Sigmoid colon (tissue), 7 donors: ENCODE results near the gene FHAD1. TPM values are rescaled to one million over a fixed set of nuclear protein-coding genes. Genes with fewer than 3 reads are reported as not detected.

Experiments
- DNase-seq: peaks from one replicate; pipeline ENCODE4 v3.0.0-alpha.2; 2019
- H3K27ac ChIP-seq, 4 donors: fragments of 200-600 bp; sonication (generic); one replicate each; pipeline ENCODE4 v1.5.1; 2016 to 2019; ENCODE audit warnings: mild to moderate bottlenecking in 1 of 4
- H3K27me3 ChIP-seq, 3 donors: fragments of 200-600 bp; sonication (generic); one replicate each; pipeline ENCODE4 v1.5.1; 2019; ENCODE audit warnings: mild to moderate bottlenecking in 1 of 3
- H3K36me3 ChIP-seq, 4 donors: fragments of 200-600 bp; sonication (generic); one replicate each; pipeline ENCODE4 v1.5.1; 2016 to 2019
- H3K4me1 ChIP-seq, 4 donors: fragments of 200-600 bp; sonication (generic); one replicate each; pipeline ENCODE4 v1.5.1; 2017 to 2019
- H3K4me3 ChIP-seq, 4 donors: fragments of 200-600 bp; sonication (generic); one replicate each; pipeline ENCODE4 v1.5.1; 2017 to 2019; ENCODE audit warnings: mild to moderate bottlenecking in 2 of 4, moderate library complexity in 1 of 4
- H3K9me3 ChIP-seq, 4 donors: fragments of 200-600 bp in 3 of 4; sonication (generic) in 3 of 4; one replicate each; pipeline versions ENCODE4 v1.5.1 to v1.6.1; 2013 to 2019
- CTCF ChIP-seq, 4 experiments: fragments of 450-650 bp in 3 of 4; fragments of 200-600 bp in 1 of 4; IDR thresholded peaks; one replicate each; pipeline ENCODE4 v1.5.1; 2016 to 2019; ENCODE audit warnings: antibody characterized with exemption in 4 of 4, mild to moderate bottlenecking in 3 of 4, moderate library complexity in 2 of 4
- EP300 ChIP-seq, 4 donors: sonication (generic); formaldehyde crosslinking; IDR thresholded peaks; one replicate each; pipeline ENCODE4 v1.6.1; 2017; ENCODE audit warnings: antibody characterized with exemption in 4 of 4
- POLR2A ChIP-seq, 2 donors: fragments of 450-650 bp; IDR thresholded peaks; one replicate each; pipeline ENCODE4 v1.6.1; 2016; ENCODE audit warnings: antibody characterized with exemption in 2 of 2, mild to moderate bottlenecking in 2 of 2, moderate library complexity in 2 of 2
- POLR2AphosphoS5 ChIP-seq, 4 donors: sonication (generic); formaldehyde crosslinking; IDR thresholded peaks; one replicate each; pipeline ENCODE4 v1.6.1; 2017; ENCODE audit warnings: antibody characterized with exemption in 4 of 4
- WGBS, 2 donors: extraction: QIAGEN DNeasy Blood & Tissue Kit; methylation state at CpG; one replicate each; pipeline ENCODE4 v1.1.7; 2013; 5-methylcytosine and 5-hydroxymethylcytosine counted together
- intact Hi-C: fragments of 100-400 bp; cut with DNase I; formaldehyde crosslinking; loops from one replicate; pipeline ENCODE4 v1.15.1; 2023
- polyA plus RNA-seq, 3 donors: library from polyadenylated mRNA; stranded (reverse); fragments of 200-250 nt; gene quantifications; one replicate each; pipeline ENCODE4 v1.2.3, GENCODE V29; 2013
- total RNA-seq, 4 donors: library from RNA; depleted of rRNA; stranded (reverse); fragments of >200 nt; gene quantifications; one replicate each; pipeline ENCODE4 v1.1.0, GENCODE V29; 2016
- donor health status: healthy with polysubstance abuse.
- donor health status: Bipolar disorder and iron deficiency.
- donor health status: healthy.

FHAD1 gene
- total and polyA plus RNA-seq, 7 donors = 0.27 to 1.8 (median 0.92) TPM; not detected in 2

- TF ChIP-seq POLR2A (IDR thresholded peaks at IDR 0.05) (no peak), CTCF (IDR thresholded peaks at IDR 0.05) (no peak)
- peaks cover 0 to 68% (median 50%) of the 10 kb centered on the region in 4 donors for H3K4me1 ChIP-seq
Measured at GRCh38 chr1:15212216-15212953, 34.6 kb upstream of the FHAD1 start.

GRCh38 chr1:15212954-15213291 lies 34.1 kb upstream of the FHAD1 start:
- DNase-seq = no peak
- H3K9me3 ChIP-seq = no peaks in the 10 kb centered on the region
- 87 to 89% methylated on average over 3 of the region's 3 CpGs for WGBS, 2 donors
- H3K27ac ChIP-seq = peak overlapping the region; percentile 4 to 91 (median 86)
- intact Hi-C loops = loop anchor here (5.0 kb wide), 1 partner anchor 59 kb away; no protein-coding TSS in a partner anchor
- H3K27me3 ChIP-seq = no peaks in the 10 kb centered on the region
- TF ChIP-seq POLR2AphosphoS5 (IDR thresholded peaks at IDR 0.05) (no peak), POLR2A (IDR thresholded peaks at IDR 0.05) (no peak), EP300 (IDR thresholded peaks at IDR 0.05) (no peak), CTCF (IDR thresholded peaks at IDR 0.05) (no peak)
- H3K36me3 ChIP-seq = no peaks in the 10 kb centered on the region
- H3K4me3 ChIP-seq = no peak overlapping the region
- peaks cover 0 to 62% (median 45%) of the 10 kb centered on the region in 4 donors for H3K4me1 ChIP-seq

More at GRCh38 chr1:15212216-15212953, 34.6 kb upstream of the FHAD1 start:
- H3K27me3 ChIP-seq = no peaks in the 10 kb centered on the region
- intact Hi-C loops = loop anchor here (5.0 kb wide), 1 partner anchor 60 kb away; no protein-coding TSS in a partner anchor
- peak overlapping the region; percentile 4 to 91 (median 86) for H3K27ac ChIP-seq
- 81 to 85% methylated on average over 17 of the region's 17 CpGs for WGBS, 2 donors
- no peak overlapping the region for H3K4me3 ChIP-seq
- no peaks in the 10 kb centered on the region for H3K36me3 ChIP-seq
- no peaks in the 10 kb centered on the region for H3K9me3 ChIP-seq
- DNase-seq = no peak

GRCh38 chr1:15213341-15213821 lies 33.6 kb upstream of the FHAD1 start:
- no peaks in the 10 kb centered on the region for H3K9me3 ChIP-seq
- whole genome bisulfite sequencing, 2 donors = 77 to 89% methylated on average over 7 of the region's 7 CpGs

GRCh38 chr1:15214527-15214926 lies 32.5 kb upstream of the FHAD1 start:
- H3K4me3 ChIP-seq = no peak overlapping the region
- H3K27me3 ChIP-seq = no peaks in the 10 kb centered on the region
- no peak for TF ChIP-seq EP300 (IDR thresholded peaks at IDR 0.05)
- TF ChIP-seq POLR2A (IDR thresholded peaks at IDR 0.05) = no peak
- peak; percentile 47 to 85 (median 74) for TF ChIP-seq POLR2AphosphoS5 (IDR thresholded peaks at IDR 0.05)
- TF ChIP-seq CTCF (IDR thresholded peaks at IDR 0.05) = peak in 1 of 4 experiments; percentile 11
- peak overlapping the region; percentile 28 to 91 (median 86) for H3K27ac ChIP-seq
- H3K4me1 ChIP-seq = peaks cover 0 to 56% (median 38%) of the 10 kb centered on the region in 4 donors
- peaks cover 0 to 6% (median 2%) of the 10 kb centered on the region in 4 donors for H3K36me3 ChIP-seq
- H3K9me3 ChIP-seq = no peaks in the 10 kb centered on the region
- 73 to 84% methylated on average over 19 of the region's 19 CpGs for WGBS, 2 donors
- intact Hi-C loops = loop anchor here (1.0 to 5.0 kb wide), 2 partner anchors 58 to 61 kb away; partner anchors contain the start of gene TMEM51
- DNase-seq = peak; percentile 93

More at GRCh38 chr1:15213341-15213821, 33.6 kb upstream of the FHAD1 start:
- Histone ChIP-seq H3K36me3 (no peaks in the 10 kb centered on the region), H3K4me1 (peaks cover 0 to 58% (median 40%) of the 10 kb centered on the region in 4 donors), H3K27ac (peak overlapping the region; percentile 4 to 91 (median 86)), H3K27me3 (no peaks in the 10 kb centered on the region), H3K4me3 (no peak overlapping the region)
- intact Hi-C loops = loop anchor here (5.0 kb wide), 1 partner anchor 59 kb away; no protein-coding TSS in a partner anchor
- TF ChIP-seq POLR2AphosphoS5 (IDR thresholded peaks at IDR 0.05) = peak in 1 of 4 donors; percentile 12
- no peak for TF ChIP-seq EP300 (IDR thresholded peaks at IDR 0.05)
- DNase-seq = no peak

- Histone ChIP-seq H3K36me3 (peaks cover 0 to 12% (median 7%) of the 10 kb centered on the region in 4 donors), H3K4me3 (peak overlapping the region in 1 of 4 donors; percentile 11), H3K27me3 (no peaks in the 10 kb centered on the region), H3K27ac (peak overlapping the region; percentile 28 to 91 (median 86)), H3K4me1 (peaks cover 0 to 50% (median 38%) of the 10 kb centered on the region in 4 donors), H3K9me3 (no peaks in the 10 kb centered on the region)
- intact Hi-C loops = no loop called here
- WGBS, 2 donors = 46 to 82% methylated on average over 23 of the region's 23 CpGs
- peak; percentile 72 for DNase-seq
- no peak for TF ChIP-seq CTCF (IDR thresholded peaks at IDR 0.05)
- peak in 2 of 4 donors; percentile 8 to 10 for TF ChIP-seq POLR2AphosphoS5 (IDR thresholded peaks at IDR 0.05)
Measured at GRCh38 chr1:15215116-15215515, 31.9 kb upstream of the FHAD1 start.
